ENCODE measurements around the gene PPARD.
A peak's percentile ranks its signal among the peaks of the same experiment; 100 is the strongest.
"Not testable (repeated sequence)": the region's sequence is repeated elsewhere in the genome, so short reads cannot be mapped to it uniquely, and the experiment has no call there.

The PPARD gene

GRCh38 chr6:35304299-35304698, 38.1 kb upstream of the PPARD start:
- intact Hi-C loops (cut with micrococcal nuclease) = no loop called here
- no peak overlapping the region for H3K4me3 Mint-ChIP-seq

GRCh38 chr6:35305117-35305516, 37.2 kb upstream of the PPARD start:
- Mint-ChIP-seq H3K4me1 (ENCODE audit: low read depth) (peaks cover 68% of the 10 kb centered on the region), H3K36me3 (ENCODE audit: low read depth) (peaks cover 74% of the 10 kb centered on the region), H3K27ac (no peak overlapping the region), H3K9me3 (no peaks in the 10 kb centered on the region), H3K4me3 (no peak overlapping the region), H3K27me3 (no peaks in the 10 kb centered on the region)
- intact Hi-C loops (cut with micrococcal nuclease) = no loop called here

More at GRCh38 chr6:35304299-35304698, 38.1 kb upstream of the PPARD start:
- H3K27me3 Mint-ChIP-seq = no peaks in the 10 kb centered on the region
- peak overlapping the region; percentile 78 for H3K27ac Mint-ChIP-seq
- no peaks in the 10 kb centered on the region for H3K9me3 Mint-ChIP-seq
- H3K36me3 Mint-ChIP-seq (ENCODE audit: low read depth) = peaks cover 68% of the 10 kb centered on the region
- peaks cover 68% of the 10 kb centered on the region for H3K4me1 Mint-ChIP-seq (ENCODE audit: low read depth)

- H3K9me3 Mint-ChIP-seq; H3K27me3 Mint-ChIP-seq; H3K27ac Mint-ChIP-seq; H3K4me3 Mint-ChIP-seq; intact Hi-C loops (cut with micrococcal nuclease): not testable (repeated sequence)
- Mint-ChIP-seq H3K4me1 (ENCODE audit: low read depth) (peaks cover 70% of the 10 kb centered on the region), H3K36me3 (ENCODE audit: low read depth) (peaks cover 89% of the 10 kb centered on the region)
These were observed 35.2 kb upstream of the PPARD start for GRCh38 chr6:35307138-35307537.

GRCh38 chr6:35308543-35308942, 33.8 kb upstream of the PPARD start:
- intact Hi-C loops (cut with micrococcal nuclease); H3K4me3 Mint-ChIP-seq; H3K9me3 Mint-ChIP-seq; H3K27me3 Mint-ChIP-seq: not testable (repeated sequence)
- Mint-ChIP-seq H3K4me1 (ENCODE audit: low read depth) (peaks cover 71% of the 10 kb centered on the region), H3K27ac (peak overlapping the region; percentile 41), H3K36me3 (ENCODE audit: low read depth) (peaks cover 96% of the 10 kb centered on the region)

- Mint-ChIP-seq H3K9me3 (no peaks in the 10 kb centered on the region), H3K4me1 (ENCODE audit: low read depth) (peaks cover 72% of the 10 kb centered on the region), H3K36me3 (ENCODE audit: low read depth) (peaks cover 92% of the 10 kb centered on the region), H3K27me3 (no peaks in the 10 kb centered on the region), H3K27ac (peak overlapping the region; percentile 90), H3K4me3 (no peak overlapping the region)
- intact Hi-C loops (cut with micrococcal nuclease) = no loop called here
These were observed 32.6 kb upstream of the PPARD start for GRCh38 chr6:35309611-35310264.

GRCh38 chr6:35310265-35310831, 32.0 kb upstream of the PPARD start:
- intact Hi-C loops (cut with micrococcal nuclease) = no loop called here
- H3K4me3 Mint-ChIP-seq = no peak overlapping the region
- H3K36me3 Mint-ChIP-seq (ENCODE audit: low read depth) = peaks cover 92% of the 10 kb centered on the region
- H3K4me1 Mint-ChIP-seq (ENCODE audit: low read depth) = peaks cover 76% of the 10 kb centered on the region
- no peaks in the 10 kb centered on the region for H3K9me3 Mint-ChIP-seq
- H3K27ac Mint-ChIP-seq = peak overlapping the region; percentile 90
- H3K27me3 Mint-ChIP-seq = no peaks in the 10 kb centered on the region

GRCh38 chr6:35311390-35312075, 30.8 kb upstream of the PPARD start:
- H3K4me3 Mint-ChIP-seq = peak overlapping the region; percentile 65
- H3K27me3 Mint-ChIP-seq = no peaks in the 10 kb centered on the region
- peaks cover 76% of the 10 kb centered on the region for H3K4me1 Mint-ChIP-seq (ENCODE audit: low read depth)
- H3K36me3 Mint-ChIP-seq (ENCODE audit: low read depth) = peaks cover 92% of the 10 kb centered on the region
- intact Hi-C loops (cut with micrococcal nuclease) = no loop called here
- no peaks in the 10 kb centered on the region for H3K9me3 Mint-ChIP-seq
- H3K27ac Mint-ChIP-seq = peak overlapping the region; percentile 90

- intact Hi-C loops (cut with micrococcal nuclease) = no loop called here
- Mint-ChIP-seq H3K36me3 (ENCODE audit: low read depth) (peaks cover 92% of the 10 kb centered on the region), H3K4me3 (no peak overlapping the region), H3K9me3 (no peaks in the 10 kb centered on the region), H3K27me3 (no peaks in the 10 kb centered on the region), H3K27ac (peak overlapping the region; percentile 90), H3K4me1 (ENCODE audit: low read depth) (peaks cover 73% of the 10 kb centered on the region)
These were observed 30.1 kb upstream of the PPARD start for GRCh38 chr6:35312076-35312800.

- peak overlapping the region; percentile 90 for H3K27ac Mint-ChIP-seq
- no peak overlapping the region for H3K4me3 Mint-ChIP-seq
- H3K4me1 Mint-ChIP-seq (ENCODE audit: low read depth) = peaks cover 67% of the 10 kb centered on the region
- H3K9me3 Mint-ChIP-seq = no peaks in the 10 kb centered on the region
- peaks cover 92% of the 10 kb centered on the region for H3K36me3 Mint-ChIP-seq (ENCODE audit: low read depth)
- intact Hi-C loops (cut with micrococcal nuclease) = no loop called here
- H3K27me3 Mint-ChIP-seq = no peaks in the 10 kb centered on the region
These were observed 29.6 kb upstream of the PPARD start for GRCh38 chr6:35312807-35313206.

GRCh38 chr6:35317483-35318195, 24.7 kb upstream of the PPARD start:
- no peak overlapping the region for H3K4me3 Mint-ChIP-seq
- peaks cover 95% of the 10 kb centered on the region for H3K36me3 Mint-ChIP-seq (ENCODE audit: low read depth)
- no peaks in the 10 kb centered on the region for H3K27me3 Mint-ChIP-seq
- H3K4me1 Mint-ChIP-seq (ENCODE audit: low read depth) = peaks cover 34% of the 10 kb centered on the region
- no peaks in the 10 kb centered on the region for H3K9me3 Mint-ChIP-seq
- H3K27ac Mint-ChIP-seq = peak overlapping the region; percentile 39
- intact Hi-C loops (cut with micrococcal nuclease) = no loop called here

GRCh38 chr6:35318196-35319171, 23.9 kb upstream of the PPARD start:
- intact Hi-C loops (cut with micrococcal nuclease) = no loop called here
- Mint-ChIP-seq H3K27me3 (no peaks in the 10 kb centered on the region), H3K9me3 (no peaks in the 10 kb centered on the region), H3K4me3 (no peak overlapping the region), H3K36me3 (ENCODE audit: low read depth) (peaks cover 95% of the 10 kb centered on the region), H3K4me1 (ENCODE audit: low read depth) (peaks cover 25% of the 10 kb centered on the region), H3K27ac (peak overlapping the region; percentile 39)

GRCh38 chr6:35319346-35320030, 22.9 kb upstream of the PPARD start:
- H3K27me3 Mint-ChIP-seq = no peaks in the 10 kb centered on the region
- peaks cover 95% of the 10 kb centered on the region for H3K36me3 Mint-ChIP-seq (ENCODE audit: low read depth)
- H3K9me3 Mint-ChIP-seq = no peaks in the 10 kb centered on the region
- no peak overlapping the region for H3K4me3 Mint-ChIP-seq
- intact Hi-C loops (cut with micrococcal nuclease) = no loop called here
- peaks cover 15% of the 10 kb centered on the region for H3K4me1 Mint-ChIP-seq (ENCODE audit: low read depth)
- no peak overlapping the region for H3K27ac Mint-ChIP-seq

Data from dendritic cell treated with granulocyte-macrophage colony-stimulating factor and Interleukin-4, amounts not matched to agents 40 ng/mL and 50 ng/mL, for 4 days (primary cell).